Fibroblast of lung (primary cell): ENCODE data around the gene ATP10D.

ENCODE experiments used
- CTCF ChIP-seq, 2 donors: IDR thresholded peaks in 1 of 2; conservative IDR thresholded peaks in 1 of 2; 1 replicate in 1 of 2; 2 replicates in 1 of 2; pipeline ENCODE4 v1.5.1; 2011 to 2012; ENCODE audit warnings: low read length in 2 of 2, control low read depth in 1 of 2, inconsistent platforms in 1 of 2, low read depth in 1 of 2, mild to moderate bottlenecking in 1 of 2
- EZH2 ChIP-seq: IDR thresholded peaks from 2 replicates; pipeline ENCODE4 v1.5.1; 2012; ENCODE audit warnings: low read length, control low read depth, mild to moderate bottlenecking; ENCODE audit errors: missing control alignments

DNA sequence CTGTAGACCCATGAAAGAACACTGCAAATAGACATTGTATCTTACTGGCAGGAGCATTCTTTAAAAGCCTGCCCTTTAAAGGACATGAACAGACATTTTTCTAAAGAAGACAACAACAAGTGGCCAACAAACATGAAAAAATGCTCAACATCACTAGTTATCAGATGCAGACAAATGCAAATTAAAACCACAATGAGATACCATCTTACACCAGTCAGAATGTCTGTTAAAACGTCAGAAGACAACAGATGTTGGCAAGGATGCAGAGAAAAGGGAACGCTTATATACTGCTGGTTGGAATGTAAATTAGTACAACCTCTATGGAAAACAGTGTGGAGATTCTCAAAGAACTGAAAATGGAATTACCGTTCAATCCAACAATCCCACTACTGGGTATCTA, 77.2 kb downstream of the ATP10D start:
- TF ChIP-seq EZH2 = no peak
- TF ChIP-seq CTCF (conservative IDR thresholded peaks at IDR 0.05 in 1 of 2, IDR thresholded peaks at IDR 0.05 in 1 of 2; ENCODE audit: low read depth in 1 of 2, low read length in 2 of 2) = no peak
